ENCODE results near the gene CDKAL1.
"Not testable (repeated sequence)": the region's sequence is repeated elsewhere in the genome, so short reads cannot be mapped to it uniquely, and the experiment has no call there.

The CDKAL1 gene

GRCh38 chr6:21188505-21189223, 654.4 kb downstream of the CDKAL1 start:
- H3K9me3 ChIP-seq (ENCODE audit: control insufficient read depth, low read length) = no peaks in the 10 kb centered on the region
- no peak overlapping the region for H3K9ac ChIP-seq (ENCODE audit: low read length)
- no peaks in the 10 kb centered on the region for H3K27me3 ChIP-seq (replicated peaks; ENCODE audit: control insufficient read depth, insufficient read depth, low read length)
- DNase-seq (ENCODE audit: low read depth) = no peak
- H3K4me3 ChIP-seq (ENCODE audit: low read length) = no peak overlapping the region
- peaks cover 6% of the 10 kb centered on the region for H3K4me1 ChIP-seq (ENCODE audit: control insufficient read depth, insufficient read depth, low read length)
- H3K36me3 ChIP-seq (ENCODE audit: control insufficient read depth, insufficient read depth, low read length, severe bottlenecking) = no peaks in the 10 kb centered on the region

DNA sequence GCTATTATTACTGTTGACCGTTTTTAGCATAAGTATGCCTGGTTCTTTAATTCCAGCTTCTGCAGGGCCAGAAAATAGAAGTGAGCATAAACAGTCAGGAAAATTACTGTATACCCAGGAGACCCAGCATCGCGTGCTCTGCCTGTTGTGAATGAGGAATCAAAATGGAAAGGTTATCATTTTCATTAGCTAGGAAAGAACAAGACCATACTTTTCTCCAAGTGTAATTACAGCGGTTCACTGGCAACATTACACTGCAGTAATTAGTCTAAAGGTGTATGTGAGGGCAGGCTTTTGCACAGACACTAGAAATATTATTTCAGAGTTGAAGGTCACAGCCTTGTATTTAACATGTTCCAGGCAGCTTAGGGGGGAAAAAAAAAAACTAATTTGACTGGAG, 655.5 kb downstream of the CDKAL1 start:
- Histone ChIP-seq H3K4me1 (ENCODE audit: control insufficient read depth, insufficient read depth, low read length) (peaks cover 6% of the 10 kb centered on the region), H3K9ac (ENCODE audit: low read length) (no peak overlapping the region), H3K27me3 (replicated peaks; ENCODE audit: control insufficient read depth, insufficient read depth, low read length) (no peaks in the 10 kb centered on the region), H3K9me3 (ENCODE audit: control insufficient read depth, low read length) (no peaks in the 10 kb centered on the region), H3K4me3 (ENCODE audit: low read length) (no peak overlapping the region), H3K36me3 (ENCODE audit: control insufficient read depth, insufficient read depth, low read length, severe bottlenecking) (no peaks in the 10 kb centered on the region)
- no peak for DNase-seq (ENCODE audit: low read depth)

- DNase-seq (ENCODE audit: low read depth) = no peak
- H3K36me3 ChIP-seq (ENCODE audit: control insufficient read depth, insufficient read depth, low read length, severe bottlenecking) = no peaks in the 10 kb centered on the region
- H3K4me3 ChIP-seq (ENCODE audit: low read length) = no peak overlapping the region
- H3K9ac ChIP-seq (ENCODE audit: low read length) = no peak overlapping the region
- H3K4me1 ChIP-seq (ENCODE audit: control insufficient read depth, insufficient read depth, low read length) = peaks cover 6% of the 10 kb centered on the region
- H3K27me3 ChIP-seq (replicated peaks; ENCODE audit: control insufficient read depth, insufficient read depth, low read length) = no peaks in the 10 kb centered on the region
- no peaks in the 10 kb centered on the region for H3K9me3 ChIP-seq (ENCODE audit: control insufficient read depth, low read length)
Measured at GRCh38 chr6:21190701-21191100, 656.4 kb downstream of the CDKAL1 start.

DNA sequence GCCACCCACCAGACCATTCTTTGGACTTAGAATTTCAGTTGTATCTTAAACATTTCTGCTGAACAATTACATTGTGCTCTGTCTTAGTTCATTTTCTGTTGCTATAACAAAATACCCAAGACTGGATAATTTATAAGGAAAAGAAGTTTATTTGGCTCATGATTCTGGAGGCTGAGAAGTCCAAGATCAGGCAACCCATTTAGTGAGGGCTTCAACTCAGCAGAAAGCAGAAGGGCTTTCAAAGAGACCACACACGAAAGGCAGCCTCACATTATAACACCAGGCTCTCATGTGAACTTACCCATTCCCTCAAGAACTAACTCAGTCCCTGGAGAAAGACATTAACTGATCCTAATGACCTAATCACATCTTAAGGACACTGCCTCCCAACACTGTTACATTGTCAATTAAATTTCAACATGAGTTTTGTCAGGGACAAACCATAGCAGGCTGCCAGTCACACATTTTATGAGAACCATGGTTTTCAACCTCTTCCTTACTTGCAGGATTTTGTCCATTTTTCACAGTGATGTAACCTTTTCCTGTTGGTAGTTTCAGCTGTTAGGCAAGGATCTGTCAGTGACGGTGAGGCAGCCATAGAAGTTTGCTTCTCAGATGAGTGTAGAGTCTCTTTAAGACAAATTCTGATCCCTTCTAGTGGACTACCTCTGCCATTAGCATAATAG, 659.7 kb downstream of the CDKAL1 start:
- Histone ChIP-seq H3K27me3 (replicated peaks; ENCODE audit: control insufficient read depth, insufficient read depth, low read length) (no peaks in the 10 kb centered on the region), H3K9ac (ENCODE audit: low read length) (no peak overlapping the region), H3K36me3 (ENCODE audit: control insufficient read depth, insufficient read depth, low read length, severe bottlenecking) (no peaks in the 10 kb centered on the region), H3K9me3 (ENCODE audit: control insufficient read depth, low read length) (no peaks in the 10 kb centered on the region), H3K4me3 (ENCODE audit: low read length) (no peak overlapping the region), H3K4me1 (ENCODE audit: control insufficient read depth, insufficient read depth, low read length) (peaks cover 6% of the 10 kb centered on the region)
- no peak for DNase-seq (ENCODE audit: low read depth)

DNA sequence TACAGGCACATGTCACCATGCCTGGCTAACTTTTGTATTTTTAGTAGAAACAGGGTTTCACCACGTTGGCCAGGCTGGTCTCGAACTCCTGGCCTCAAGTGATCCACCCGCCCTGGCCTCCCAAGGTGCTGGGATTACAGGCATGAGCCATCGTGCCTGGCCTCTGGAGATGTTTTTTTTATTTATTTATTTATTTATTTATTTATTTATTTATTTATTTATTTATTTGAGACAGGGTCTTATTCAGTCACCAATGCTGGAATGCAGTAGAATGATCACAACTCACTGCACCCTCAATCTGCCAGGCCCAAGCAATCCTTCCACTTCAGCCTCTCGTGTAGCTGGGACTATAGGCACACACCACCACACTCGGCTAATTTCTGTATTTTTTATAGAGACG, 661.0 kb downstream of the CDKAL1 start:
- H3K4me1 ChIP-seq (ENCODE audit: control insufficient read depth, insufficient read depth, low read length); H3K4me3 ChIP-seq (ENCODE audit: low read length); H3K9ac ChIP-seq (ENCODE audit: low read length); H3K9me3 ChIP-seq (ENCODE audit: control insufficient read depth, low read length); H3K27me3 ChIP-seq (replicated peaks; ENCODE audit: control insufficient read depth, insufficient read depth, low read length); DNase-seq (ENCODE audit: low read depth); H3K36me3 ChIP-seq (ENCODE audit: control insufficient read depth, insufficient read depth, low read length, severe bottlenecking): not testable (repeated sequence)

DNA sequence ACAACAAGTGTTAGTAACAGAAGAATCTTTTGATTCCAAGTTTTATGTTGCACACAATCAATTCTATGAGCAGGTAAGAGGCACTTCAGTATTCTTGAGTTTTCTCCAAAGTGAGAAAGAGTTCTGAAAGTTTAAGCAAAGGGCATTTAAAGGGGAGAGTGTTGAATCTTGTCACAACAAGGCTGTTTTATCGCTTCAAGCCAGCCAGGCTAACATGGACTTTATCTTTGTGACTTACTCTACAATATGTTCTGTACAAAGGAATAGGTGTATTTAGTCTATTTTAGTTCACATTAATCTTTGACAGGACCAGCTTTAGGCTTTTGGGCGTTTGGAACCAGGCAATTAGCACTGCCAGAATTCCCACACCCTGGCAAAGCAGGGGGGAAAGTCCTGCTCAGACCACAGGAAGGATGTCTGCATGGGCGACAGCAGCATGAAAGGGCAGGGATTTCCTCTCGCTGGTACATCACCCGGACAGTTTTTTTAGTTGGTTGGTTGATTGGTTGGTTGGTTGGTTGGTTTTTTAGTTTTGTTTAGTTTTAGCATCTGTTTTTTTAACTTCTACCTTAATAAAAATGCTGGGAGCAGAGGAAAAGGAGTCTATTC, 663.9 kb downstream of the CDKAL1 start:
- no peak overlapping the region for H3K9ac ChIP-seq (ENCODE audit: low read length)
- no peaks in the 10 kb centered on the region for H3K4me1 ChIP-seq (ENCODE audit: control insufficient read depth, insufficient read depth, low read length)
- H3K4me3 ChIP-seq (ENCODE audit: low read length) = no peak overlapping the region
- no peaks in the 10 kb centered on the region for H3K36me3 ChIP-seq (ENCODE audit: control insufficient read depth, insufficient read depth, low read length, severe bottlenecking)
- no peak for DNase-seq (ENCODE audit: low read depth)
- no peaks in the 10 kb centered on the region for H3K27me3 ChIP-seq (replicated peaks; ENCODE audit: control insufficient read depth, insufficient read depth, low read length)
- no peaks in the 10 kb centered on the region for H3K9me3 ChIP-seq (ENCODE audit: control insufficient read depth, low read length)

DNA sequence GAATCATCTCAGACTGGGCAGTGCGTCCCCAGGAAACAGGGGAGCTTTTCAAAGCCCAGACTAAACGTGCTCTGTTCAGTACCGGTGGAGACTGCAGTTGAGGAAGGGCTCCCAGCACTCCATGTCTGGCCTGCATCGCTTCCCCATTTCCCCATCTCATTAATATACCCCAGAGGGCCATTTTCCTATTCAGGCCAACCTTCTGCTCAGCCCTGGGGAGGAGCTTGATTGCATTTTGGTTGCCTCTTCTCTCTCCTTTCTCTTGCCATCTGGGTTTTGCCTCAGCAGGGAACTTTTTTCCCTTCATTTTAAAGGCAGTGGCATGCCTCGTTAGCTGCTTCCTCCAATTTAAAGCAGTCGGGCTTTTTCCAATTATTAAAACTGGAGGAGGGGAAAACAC, 665.0 kb downstream of the CDKAL1 start:
- no peaks in the 10 kb centered on the region for H3K36me3 ChIP-seq (ENCODE audit: control insufficient read depth, insufficient read depth, low read length, severe bottlenecking)
- no peak overlapping the region for H3K4me3 ChIP-seq (ENCODE audit: low read length)
- no peaks in the 10 kb centered on the region for H3K27me3 ChIP-seq (replicated peaks; ENCODE audit: control insufficient read depth, insufficient read depth, low read length)
- H3K4me1 ChIP-seq (ENCODE audit: control insufficient read depth, insufficient read depth, low read length) = no peaks in the 10 kb centered on the region
- no peaks in the 10 kb centered on the region for H3K9me3 ChIP-seq (ENCODE audit: control insufficient read depth, low read length)
- no peak for DNase-seq (ENCODE audit: low read depth)
- no peak overlapping the region for H3K9ac ChIP-seq (ENCODE audit: low read length)

GRCh38 chr6:21200134-21200870, 666.0 kb downstream of the CDKAL1 start:
- Histone ChIP-seq H3K9ac (ENCODE audit: low read length) (no peak overlapping the region), H3K9me3 (ENCODE audit: control insufficient read depth, low read length) (no peaks in the 10 kb centered on the region), H3K4me1 (ENCODE audit: control insufficient read depth, insufficient read depth, low read length) (no peaks in the 10 kb centered on the region), H3K27me3 (replicated peaks; ENCODE audit: control insufficient read depth, insufficient read depth, low read length) (no peaks in the 10 kb centered on the region), H3K36me3 (ENCODE audit: control insufficient read depth, insufficient read depth, low read length, severe bottlenecking) (no peaks in the 10 kb centered on the region), H3K4me3 (ENCODE audit: low read length) (no peak overlapping the region)
- no peak for DNase-seq (ENCODE audit: low read depth)

DNA sequence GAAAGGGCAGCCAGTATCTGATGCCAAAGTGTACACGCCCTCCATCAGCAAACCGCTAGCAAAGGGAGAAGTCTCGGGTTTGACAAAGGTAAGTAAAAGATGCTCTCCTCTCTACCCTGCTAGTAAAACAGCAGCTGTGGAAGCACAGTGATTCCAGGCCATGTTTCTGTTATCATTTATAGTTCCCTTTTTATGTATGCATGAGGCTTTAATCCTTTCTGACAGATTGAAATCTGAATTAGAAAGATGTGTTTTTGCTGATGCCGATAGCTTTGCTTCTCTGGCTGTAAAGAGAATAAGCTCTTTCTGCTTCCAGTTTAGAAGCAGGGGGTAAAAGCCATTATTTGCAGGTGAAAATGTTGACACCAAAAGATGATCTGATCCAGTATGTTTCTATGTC, 666.9 kb downstream of the CDKAL1 start:
- H3K4me1 ChIP-seq (ENCODE audit: control insufficient read depth, insufficient read depth, low read length) = no peaks in the 10 kb centered on the region
- DNase-seq (ENCODE audit: low read depth) = no peak
- no peaks in the 10 kb centered on the region for H3K36me3 ChIP-seq (ENCODE audit: control insufficient read depth, insufficient read depth, low read length, severe bottlenecking)
- no peaks in the 10 kb centered on the region for H3K27me3 ChIP-seq (replicated peaks; ENCODE audit: control insufficient read depth, insufficient read depth, low read length)
- H3K4me3 ChIP-seq (ENCODE audit: low read length) = no peak overlapping the region
- H3K9me3 ChIP-seq (ENCODE audit: control insufficient read depth, low read length) = no peaks in the 10 kb centered on the region
- H3K9ac ChIP-seq (ENCODE audit: low read length) = no peak overlapping the region

DNA sequence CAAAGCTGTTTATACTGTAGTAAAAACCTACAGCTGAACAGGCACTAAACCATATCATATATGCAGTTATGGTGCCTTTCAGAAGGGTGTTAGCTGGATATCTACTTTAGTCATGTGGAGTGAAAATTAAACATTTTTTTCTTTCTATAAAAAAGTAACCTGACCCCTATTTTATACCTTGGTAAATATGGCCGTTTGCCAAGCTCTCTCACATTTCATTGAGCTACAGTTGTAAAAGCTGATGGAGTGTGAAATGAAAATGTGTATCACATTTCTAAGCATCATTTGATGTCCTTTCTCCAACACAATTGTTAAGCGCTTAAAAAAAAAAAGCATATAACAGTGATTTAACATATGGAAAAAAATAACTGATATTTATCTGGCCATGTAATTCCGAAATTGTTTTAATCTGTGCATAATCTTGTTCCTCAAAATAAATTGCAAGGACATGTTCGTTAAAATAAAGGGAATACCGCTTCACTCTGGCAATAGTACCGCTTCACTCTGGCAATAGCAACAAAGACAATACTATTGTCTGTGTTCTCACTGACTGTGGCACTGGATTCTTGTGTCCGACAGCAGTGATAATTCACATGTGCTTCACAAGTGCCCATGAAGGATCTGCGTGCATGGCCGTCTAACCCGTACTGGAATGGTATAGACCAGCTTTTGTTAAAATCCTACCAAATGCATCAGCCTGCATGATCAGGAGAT, 667.5 kb downstream of the CDKAL1 start:
- H3K27me3 ChIP-seq (replicated peaks; ENCODE audit: control insufficient read depth, insufficient read depth, low read length) = no peaks in the 10 kb centered on the region
- H3K4me1 ChIP-seq (ENCODE audit: control insufficient read depth, insufficient read depth, low read length) = no peaks in the 10 kb centered on the region
- H3K9me3 ChIP-seq (ENCODE audit: control insufficient read depth, low read length) = no peaks in the 10 kb centered on the region
- no peaks in the 10 kb centered on the region for H3K36me3 ChIP-seq (ENCODE audit: control insufficient read depth, insufficient read depth, low read length, severe bottlenecking)
- H3K4me3 ChIP-seq (ENCODE audit: low read length) = no peak overlapping the region
- no peak for DNase-seq (ENCODE audit: low read depth)
- no peak overlapping the region for H3K9ac ChIP-seq (ENCODE audit: low read length)

DNA sequence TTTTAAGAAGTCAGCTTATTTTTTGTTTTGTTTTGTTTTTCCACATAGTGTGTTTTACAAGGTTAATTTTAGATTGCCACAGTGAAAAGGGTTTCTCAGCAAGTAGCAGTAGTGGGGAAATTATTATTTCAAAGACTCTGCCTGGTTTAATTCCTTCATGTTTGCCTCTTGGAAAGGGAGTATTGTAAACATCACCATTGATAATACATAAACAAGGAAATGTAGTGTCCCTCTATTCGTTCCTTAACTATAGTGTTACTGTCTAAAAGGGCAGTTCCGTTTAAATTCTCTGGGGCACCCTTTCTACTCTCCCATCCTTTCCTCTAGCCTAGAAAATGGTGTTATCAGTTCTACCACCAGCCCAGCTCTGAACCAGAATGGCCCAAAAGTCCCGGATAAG, 668.3 kb downstream of the CDKAL1 start:
- Histone ChIP-seq H3K9ac (ENCODE audit: low read length) (no peak overlapping the region), H3K27me3 (replicated peaks; ENCODE audit: control insufficient read depth, insufficient read depth, low read length) (no peaks in the 10 kb centered on the region), H3K9me3 (ENCODE audit: control insufficient read depth, low read length) (no peaks in the 10 kb centered on the region), H3K4me1 (ENCODE audit: control insufficient read depth, insufficient read depth, low read length) (no peaks in the 10 kb centered on the region), H3K4me3 (ENCODE audit: low read length) (no peak overlapping the region), H3K36me3 (ENCODE audit: control insufficient read depth, insufficient read depth, low read length, severe bottlenecking) (no peaks in the 10 kb centered on the region)
- DNase-seq (ENCODE audit: low read depth) = no peak

Measured in adipocyte (in vitro differentiated cells).